B cell (primary cell): Measurements from ENCODE around the gene ATP8B3.

Experiments
- CTCF ChIP-seq: fragments of 200-600 bp; IDR thresholded peaks from one replicate; pipeline ENCODE4 v1.8.0; 2022; ENCODE audit warnings: antibody characterized with exemption, mild to moderate bottlenecking
- EZH2 ChIP-seq: IDR thresholded peaks from 2 replicates; pipeline ENCODE4 v1.6.1; 2012; ENCODE audit warnings: borderline replicate concordance, low read depth, mild to moderate bottlenecking, moderate library complexity, low read length; ENCODE audit not compliant: insufficient read depth, poor library complexity, severe bottlenecking

DNA sequence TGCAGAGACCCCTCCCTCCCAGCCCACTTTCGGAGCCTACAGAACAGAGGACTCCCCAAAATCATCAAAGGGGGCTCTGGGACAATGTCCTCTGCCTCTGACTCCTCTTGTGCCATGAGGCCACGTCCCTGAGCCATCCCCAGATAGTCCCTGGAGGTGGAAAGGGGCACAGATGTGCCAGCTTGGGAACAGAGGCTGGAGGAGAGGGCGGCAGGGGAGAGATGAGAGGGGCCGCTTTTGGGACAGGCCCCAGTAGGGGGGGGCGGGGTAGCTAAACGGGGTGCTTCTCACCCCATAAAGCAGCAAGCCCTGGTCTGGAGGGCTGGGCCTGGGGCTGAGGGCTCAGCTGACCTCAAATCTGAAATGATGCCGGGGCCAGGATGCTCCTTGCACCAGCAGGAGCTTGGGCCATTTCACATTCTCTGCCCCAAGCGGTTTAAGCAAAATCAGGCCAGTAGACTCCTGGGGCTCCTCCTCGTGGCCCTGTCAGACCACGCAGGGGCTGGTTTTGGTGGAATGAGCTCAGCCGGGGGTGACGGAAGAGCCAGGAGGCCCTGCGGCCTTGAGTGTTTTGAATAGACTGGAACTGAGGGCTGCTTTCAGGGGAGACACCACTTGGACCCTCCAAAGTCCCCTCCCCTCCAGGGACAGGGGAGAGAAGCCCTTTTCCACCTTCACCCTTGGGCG, 31.7 kb downstream of the ATP8B3 start:
- TF ChIP-seq CTCF, result no peak
- TF ChIP-seq EZH2, result no peak
